MCF 10A (cell line): ENCODE measurements around the gene MMD. TPM values are rescaled to one million over a fixed set of nuclear protein-coding genes. Genes with fewer than 3 reads are reported as not detected.

Source experiments
- BruUV-seq: library from RNA; stranded (reverse); fragments of 400-500 nt; replicated peaks from 2 replicates; lab custom pipeline; 2021; lab: Mats Ljungman, UMichigan
- CTCF ChIA-PET: fragments of 300-600 bp; sonication (Branson Sonifier 250); formaldehyde crosslinking; extraction: SDS; loops from one replicate; lab custom pipeline; 2021; ENCODE audit warnings: antibody characterized with exemption, inconsistent platforms; lab: Yijun Ruan, JAX
- POLR2A ChIA-PET: fragments of 300-600, 350-650 bp; sonication (Branson Sonifier 250); formaldehyde crosslinking; extraction: SDS; loops from one replicate; lab custom pipeline; 2020; ENCODE audit warnings: antibody characterized with exemption, inconsistent platforms; lab: Yijun Ruan, JAX
- DNase-seq: peaks from one replicate; pipeline ENCODE4 v3.0.0-alpha.2; 2018; ENCODE audit not compliant: unreplicated experiment
- H3K27ac Mint-ChIP-seq: one replicate; pipeline ENCODE4 v1.8.0; 2022; ENCODE audit warnings: mild to moderate bottlenecking, low read depth, mixed read lengths; ENCODE audit not compliant: unreplicated experiment
- H3K27me3 Mint-ChIP-seq: one replicate; pipeline ENCODE4 v1.8.0; 2022; ENCODE audit warnings: mixed read lengths; ENCODE audit not compliant: insufficient read depth, unreplicated experiment
- H3K36me3 Mint-ChIP-seq: one replicate; pipeline ENCODE4 v1.8.0; 2022; ENCODE audit warnings: mild to moderate bottlenecking, moderate library complexity, mixed read lengths; ENCODE audit not compliant: insufficient read depth, unreplicated experiment
- H3K4me1 Mint-ChIP-seq: one replicate; pipeline ENCODE4 v1.8.0; 2022; ENCODE audit warnings: mixed read lengths; ENCODE audit not compliant: insufficient read depth, unreplicated experiment
- H3K4me3 Mint-ChIP-seq: one replicate; pipeline ENCODE4 v1.8.0; 2022; ENCODE audit warnings: mild to moderate bottlenecking, moderate library complexity, mixed read lengths; ENCODE audit not compliant: unreplicated experiment
- H3K9me3 Mint-ChIP-seq: one replicate; pipeline ENCODE4 v1.8.0; 2022; ENCODE audit warnings: mixed read lengths; ENCODE audit not compliant: unreplicated experiment
- CTCF ChIP-seq: fragments of 200-600 bp; IDR thresholded peaks from one replicate; pipeline ENCODE4 v1.8.0; 2022; ENCODE audit warnings: antibody characterized with exemption, mild to moderate bottlenecking; ENCODE audit not compliant: unreplicated experiment
- intact Hi-C: fragments of 100-400 bp; cut with micrococcal nuclease; formaldehyde crosslinking; loops from 2 replicates; pipeline ENCODE4 v1.14.1; 2022
- total RNA-seq: library from RNA; stranded (reverse); gene quantifications from 2 replicates; pipeline ENCODE4 v1.2.3, GENCODE V29; 2022

The MMD gene
- total RNA-seq, 1 experiment from 2014 or later, result 5.9 TPM

DNA sequence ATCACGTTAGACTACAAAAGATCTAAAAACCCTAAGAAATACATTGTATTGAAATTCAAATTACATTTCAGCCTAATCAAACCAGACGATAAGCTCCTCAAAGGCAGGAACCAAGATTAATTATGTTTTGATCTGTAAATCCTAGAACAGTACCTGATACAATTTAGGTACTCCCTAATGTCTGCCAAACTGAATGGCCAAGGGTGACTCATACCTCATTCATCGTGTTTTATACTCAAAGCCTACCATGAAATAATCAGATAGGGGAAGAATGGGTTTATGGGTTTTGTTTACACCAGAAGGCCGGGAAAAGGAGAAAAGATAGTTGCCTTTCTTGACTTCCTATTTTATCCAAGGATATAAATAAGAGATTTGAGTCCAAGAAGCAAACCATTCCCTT is 19.3 kb downstream of the MMD start:
- H3K9me3 Mint-ChIP-seq, result no peaks in the 10 kb centered on the region
- no peaks in the 10 kb centered on the region for H3K27me3 Mint-ChIP-seq
- ChIA-PET POLR2A (no interaction called here), CTCF (no interaction called here)
- no peak overlapping the region for H3K27ac Mint-ChIP-seq
- peaks cover 21% of the 10 kb centered on the region for H3K36me3 Mint-ChIP-seq
- intact Hi-C loops, result no loop called here
- no TSS peak for BruUV-seq
- H3K4me1 Mint-ChIP-seq, result no peaks in the 10 kb centered on the region
- TF ChIP-seq CTCF, result no peak
- DNase-seq, result peak; percentile 38
- no peak overlapping the region for H3K4me3 Mint-ChIP-seq

- Mint-ChIP-seq H3K9me3 (no peaks in the 10 kb centered on the region), H3K4me1 (no peaks in the 10 kb centered on the region), H3K4me3 (no peak overlapping the region), H3K27ac (no peak overlapping the region), H3K27me3 (no peaks in the 10 kb centered on the region), H3K36me3 (peaks cover 16% of the 10 kb centered on the region)
- CTCF ChIA-PET, result interaction anchor here (1.4 kb wide), 1 partner anchor 42 kb away, joined by 5 read pairs; no protein-coding TSS in a partner anchor
- no TSS peak for BruUV-seq
- intact Hi-C loops, result no loop called here
- DNase-seq, result no peak
- TF ChIP-seq CTCF, result no peak
- POLR2A ChIA-PET, result interaction anchor here (1.0 kb wide), 1 partner anchor 97 kb away, joined by 3 read pairs; no protein-coding TSS in a partner anchor
Measured at GRCh38 chr17:55398689-55399088, 22.9 kb downstream of the MMD start.

GRCh38 chr17:55395803-55396505 is 25.7 kb downstream of the MMD start:
- TF ChIP-seq CTCF, result no peak
- H3K27me3 Mint-ChIP-seq, result no peaks in the 10 kb centered on the region
- DNase-seq, result no peak
- H3K4me3 Mint-ChIP-seq, result no peak overlapping the region
- H3K4me1 Mint-ChIP-seq, result no peaks in the 10 kb centered on the region
- ChIA-PET POLR2A (no interaction called here), CTCF (interaction anchor here (1.2 to 1.8 kb wide), 2 partner anchors 40 to 118 kb away, joined by 3 to 8 read pairs; no protein-coding TSS in a partner anchor)
- no peak overlapping the region for H3K27ac Mint-ChIP-seq
- BruUV-seq, result no TSS peak
- peaks cover 14% of the 10 kb centered on the region for H3K36me3 Mint-ChIP-seq
- intact Hi-C loops, result no loop called here
- H3K9me3 Mint-ChIP-seq, result no peaks in the 10 kb centered on the region

- intact Hi-C loops, result no loop called here
- CTCF ChIA-PET, result interaction anchor here (0.8 to 1.8 kb wide), 4 partner anchors 23 to 120 kb away, joined by 3 to 8 read pairs (median 4); no protein-coding TSS in a partner anchor
Measured at GRCh38 chr17:55394357-55395021, 27.1 kb downstream of the MMD start.

More at GRCh38 chr17:55394357-55395021, 27.1 kb downstream of the MMD start:
- H3K27ac Mint-ChIP-seq, result no peak overlapping the region
- no peak overlapping the region for H3K4me3 Mint-ChIP-seq
- no peaks in the 10 kb centered on the region for H3K4me1 Mint-ChIP-seq
- no peaks in the 10 kb centered on the region for H3K9me3 Mint-ChIP-seq
- no TSS peak for BruUV-seq
- no peak for DNase-seq
- no peaks in the 10 kb centered on the region for H3K27me3 Mint-ChIP-seq
- peaks cover 7% of the 10 kb centered on the region for H3K36me3 Mint-ChIP-seq
- POLR2A ChIA-PET, result no interaction called here
- no peak for TF ChIP-seq CTCF
